GM18861 (cell line): ENCODE data around the gene SCNN1B.

Experiments used
- ATAC-seq: cut with Tn5 transposase; IDR thresholded peaks from one replicate; pipeline ENCODE4 v1.9.1; 2021; ENCODE audit not compliant: unreplicated experiment

The SCNN1B gene

GRCh38 chr16:23402100-23402499 is 100.0 kb downstream of the SCNN1B start:
- ATAC-seq: no peak

- no peak for ATAC-seq
Measured at GRCh38 chr16:23403547-23403946, 101.4 kb downstream of the SCNN1B start.

DNA sequence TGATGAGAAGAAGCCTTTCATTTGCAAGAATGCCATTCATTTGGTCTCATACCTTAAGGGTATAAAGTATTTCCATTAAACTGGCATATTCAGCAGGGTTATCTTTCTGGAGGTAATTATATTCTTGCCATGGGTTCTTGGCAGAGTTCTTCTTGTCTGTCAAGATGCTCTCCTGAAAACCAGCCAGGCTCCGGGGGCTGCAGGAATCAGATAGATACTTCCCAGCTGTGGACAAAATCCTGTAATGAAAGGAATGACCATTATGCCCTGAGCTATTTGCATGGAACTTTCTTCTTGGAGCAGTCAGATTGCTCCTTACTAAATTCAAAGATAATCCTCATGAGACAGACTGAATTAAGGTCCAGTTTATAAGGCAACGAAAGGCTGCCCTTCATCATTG is 103.9 kb downstream of the SCNN1B start:
- ATAC-seq: no peak

DNA sequence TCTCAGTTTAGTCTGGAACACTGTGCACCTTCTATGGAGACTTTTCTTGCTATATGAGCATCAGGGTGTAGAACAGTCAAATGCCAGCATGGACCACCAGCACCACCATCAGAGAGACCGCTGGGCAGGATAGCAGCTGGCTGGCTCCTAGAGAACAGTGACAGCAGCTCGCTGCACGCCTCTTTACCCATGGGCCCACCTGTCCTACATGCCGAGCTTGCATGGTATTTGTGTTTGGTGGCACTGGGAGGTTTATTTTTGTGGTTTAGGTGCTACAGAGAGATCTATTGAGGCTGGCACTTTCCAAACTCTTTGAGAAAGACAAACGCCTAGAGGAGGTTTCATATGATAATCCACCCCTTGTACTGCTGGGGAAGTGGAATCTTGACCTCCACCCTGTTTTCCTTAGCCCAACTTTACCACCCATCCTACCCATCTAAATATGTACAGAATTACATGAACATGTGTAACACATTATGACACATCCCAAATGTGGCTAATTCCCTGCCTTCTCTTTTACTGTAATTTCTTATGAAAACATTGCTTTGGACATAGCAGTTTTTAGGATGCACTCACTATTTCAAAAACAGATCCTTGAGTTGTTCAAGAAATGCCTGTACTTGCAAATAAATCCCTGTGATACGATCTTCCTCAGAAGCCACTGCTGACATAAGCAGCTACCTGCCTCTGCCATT is 104.6 kb downstream of the SCNN1B start:
- ATAC-seq: no peak

GRCh38 chr16:23407436-23408127 is 105.5 kb downstream of the SCNN1B start:
- ATAC-seq: no peak

DNA sequence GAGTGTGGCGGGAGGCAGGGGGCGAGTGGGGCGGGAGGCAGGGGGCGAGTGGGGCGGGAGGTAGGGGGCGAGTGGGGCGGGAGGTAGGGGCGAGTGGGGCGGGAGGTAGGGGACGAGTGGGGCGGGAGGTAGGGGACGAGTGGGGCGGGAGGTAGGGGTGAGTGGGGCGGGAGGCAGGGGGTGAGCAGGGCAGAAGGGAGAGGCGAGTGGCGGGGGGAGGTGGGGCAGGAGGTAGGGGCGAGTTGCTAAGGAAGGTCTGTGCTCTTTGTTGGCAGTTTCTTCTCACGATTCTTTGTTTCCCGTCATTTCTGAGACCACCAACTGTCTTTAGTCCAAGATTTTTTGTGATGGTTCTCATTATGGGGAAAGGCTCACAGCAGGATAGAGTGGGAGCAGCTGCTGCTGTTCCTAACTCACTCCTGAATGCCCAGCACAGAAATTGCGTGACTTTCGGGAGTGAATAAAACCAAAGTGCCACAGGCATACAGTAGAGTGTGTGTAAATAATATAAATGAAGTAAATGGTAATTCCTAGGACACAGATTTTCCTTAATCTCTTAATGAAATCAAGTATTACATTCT is 106.2 kb downstream of the SCNN1B start:
- no peak for ATAC-seq

GRCh38 chr16:23408823-23409298 is 106.8 kb downstream of the SCNN1B start:
- no peak for ATAC-seq

- no peak for ATAC-seq
Measured at GRCh38 chr16:23409522-23409921, 107.4 kb downstream of the SCNN1B start.

GRCh38 chr16:23410176-23410575 is 108.1 kb downstream of the SCNN1B start:
- no peak for ATAC-seq

GRCh38 chr16:23414731-23415130 is 112.6 kb downstream of the SCNN1B start:
- no peak for ATAC-seq

GRCh38 chr16:23416816-23417215 is 114.7 kb downstream of the SCNN1B start:
- ATAC-seq: no peak

DNA sequence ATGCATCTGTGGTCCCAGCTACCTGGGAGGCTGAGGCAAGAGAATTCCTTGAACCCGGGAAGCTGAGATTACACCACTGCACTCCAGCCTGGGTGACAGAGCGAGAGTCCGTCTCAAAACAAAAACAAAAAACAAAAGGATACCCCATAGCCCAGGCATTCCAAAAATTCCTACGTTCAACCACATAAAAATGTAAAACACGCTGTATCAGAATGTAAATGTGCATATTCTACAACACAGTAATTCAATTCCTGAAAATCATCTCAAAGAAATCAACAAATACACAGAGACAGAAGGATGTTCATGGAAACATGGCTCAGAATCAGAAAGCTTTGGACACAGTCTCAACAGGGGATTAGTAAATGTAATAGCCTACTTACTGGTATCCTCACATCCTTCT is 117.9 kb downstream of the SCNN1B start:
- ATAC-seq: no peak

DNA sequence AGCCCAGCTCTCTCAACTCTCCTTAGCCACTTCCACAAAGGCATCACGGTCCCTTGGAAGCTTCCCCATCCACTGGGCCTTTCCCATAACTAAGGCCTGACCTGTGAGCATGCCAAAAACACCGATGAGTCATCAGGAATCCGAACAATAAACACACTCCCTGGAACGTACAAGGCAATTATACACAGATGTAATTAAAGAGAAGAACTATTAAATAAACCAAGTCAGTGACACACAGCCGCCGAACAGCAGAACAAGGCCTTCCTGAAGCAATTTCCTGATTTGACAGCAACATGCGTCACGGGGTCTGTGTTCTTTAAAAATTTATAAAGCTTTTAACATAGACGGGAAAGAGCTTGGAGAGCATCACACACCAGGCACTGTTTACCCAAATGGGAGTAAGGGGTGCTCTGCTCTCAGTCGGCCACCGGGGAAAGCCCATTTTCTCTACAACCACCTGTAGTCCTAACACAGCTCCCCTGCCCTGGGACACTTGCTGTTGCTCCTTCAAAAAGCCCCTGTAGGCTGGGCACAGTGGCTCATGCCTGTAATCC is 121.5 kb downstream of the SCNN1B start:
- no peak for ATAC-seq

GRCh38 chr16:23424292-23424958 is 122.3 kb downstream of the SCNN1B start:
- ATAC-seq: no peak

DNA sequence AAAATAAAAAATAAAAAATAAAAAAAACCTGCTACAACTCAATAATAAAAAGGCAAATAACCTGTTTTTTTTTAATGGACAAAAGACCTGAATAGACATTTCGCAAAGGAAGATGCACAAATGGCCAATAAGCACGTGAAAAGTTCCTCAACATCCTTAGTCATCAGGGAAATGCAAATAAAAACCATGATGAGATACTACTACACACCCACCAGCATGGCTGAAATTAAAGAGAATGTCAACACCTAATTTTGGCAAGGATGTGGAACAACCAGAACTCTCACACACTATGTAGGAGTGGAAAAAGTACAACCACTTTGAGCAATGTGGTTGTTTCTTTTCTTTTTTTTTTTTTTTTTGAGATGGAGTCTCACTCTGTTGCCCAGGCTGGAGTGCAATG is 126.2 kb downstream of the SCNN1B start:
- ATAC-seq: no peak
